DOHH2 (cell line): ENCODE data around the gene SMOC1.

ENCODE experiments used
- EZH2phosphoT487 ChIP-seq: fragments of 200-600 bp; sonication (generic); IDR thresholded peaks from 2 replicates; pipeline ENCODE4 v1.6.1; 2017; ENCODE audit warnings: borderline replicate concordance, mild to moderate bottlenecking, antibody characterized with exemption, low read length, moderate library complexity, mixed read lengths
- TF ChIP-seq, protein P1 (sequence below): fragments of 200-600 bp; sonication (generic); IDR thresholded peaks from one replicate; pipeline ENCODE4 v1.5.1; 2014; ENCODE audit warnings: antibody characterized with exemption, mild to moderate bottlenecking, low read depth, low read length; ENCODE audit not compliant: poor library complexity, severe bottlenecking

DNA sequence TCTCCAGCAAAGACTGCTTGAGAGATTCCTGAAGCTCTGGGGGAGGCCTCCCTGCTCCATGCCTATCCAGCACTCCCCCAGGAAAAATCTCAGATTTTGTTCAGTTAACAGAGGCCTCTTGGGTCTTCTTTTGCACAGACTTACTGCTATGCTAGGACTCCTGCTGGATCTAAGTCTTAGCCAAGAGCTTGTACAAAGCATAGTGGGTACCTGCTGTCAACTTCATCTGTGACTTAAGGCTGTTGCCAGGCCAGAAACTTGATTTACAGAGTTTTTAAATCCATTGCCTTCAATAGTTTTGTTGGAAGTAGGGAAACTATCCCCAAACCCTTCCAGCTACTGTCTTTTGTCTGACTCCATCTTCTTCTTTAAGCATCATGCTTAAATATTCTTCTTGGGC lies 140.5 kb downstream of the SMOC1 start:
- TF ChIP-seq, protein P1, sequence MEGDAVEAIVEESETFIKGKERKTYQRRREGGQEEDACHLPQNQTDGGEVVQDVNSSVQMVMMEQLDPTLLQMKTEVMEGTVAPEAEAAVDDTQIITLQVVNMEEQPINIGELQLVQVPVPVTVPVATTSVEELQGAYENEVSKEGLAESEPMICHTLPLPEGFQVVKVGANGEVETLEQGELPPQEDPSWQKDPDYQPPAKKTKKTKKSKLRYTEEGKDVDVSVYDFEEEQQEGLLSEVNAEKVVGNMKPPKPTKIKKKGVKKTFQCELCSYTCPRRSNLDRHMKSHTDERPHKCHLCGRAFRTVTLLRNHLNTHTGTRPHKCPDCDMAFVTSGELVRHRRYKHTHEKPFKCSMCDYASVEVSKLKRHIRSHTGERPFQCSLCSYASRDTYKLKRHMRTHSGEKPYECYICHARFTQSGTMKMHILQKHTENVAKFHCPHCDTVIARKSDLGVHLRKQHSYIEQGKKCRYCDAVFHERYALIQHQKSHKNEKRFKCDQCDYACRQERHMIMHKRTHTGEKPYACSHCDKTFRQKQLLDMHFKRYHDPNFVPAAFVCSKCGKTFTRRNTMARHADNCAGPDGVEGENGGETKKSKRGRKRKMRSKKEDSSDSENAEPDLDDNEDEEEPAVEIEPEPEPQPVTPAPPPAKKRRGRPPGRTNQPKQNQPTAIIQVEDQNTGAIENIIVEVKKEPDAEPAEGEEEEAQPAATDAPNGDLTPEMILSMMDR, result no peak
- TF ChIP-seq EZH2phosphoT487, result no peak
